CD4-positive, alpha-beta memory T cell (primary cell): Measurements from ENCODE around the gene MAP7. TPM values are rescaled to one million over a fixed set of nuclear protein-coding genes. Genes with fewer than 3 reads are reported as not detected.
"Not testable (repeated sequence)": the region's sequence is repeated elsewhere in the genome, so short reads cannot be mapped to it uniquely, and the experiment has no call there.

Experiments
- CTCF ChIA-PET: fragments of 350-600 bp; sonication (Branson Sonifier 250); formaldehyde crosslinking; loops from one replicate; lab custom pipeline; 2021; ENCODE audit warnings: inconsistent platforms; ENCODE audit not compliant: partially characterized antibody; lab: Charles Lee
- POLR2A ChIA-PET: fragments of 350-600 bp; sonication (Branson Sonifier 250); formaldehyde crosslinking; loops from one replicate; lab custom pipeline; 2021; ENCODE audit not compliant: partially characterized antibody; lab: Charles Lee
- DNase-seq, 5 donors: peaks; one replicate each; pipeline versions ENCODE4 v3.0.0 to v3.0.0-alpha.2; 2020 to 2022; ENCODE audit warnings: mixed read lengths in 1 of 5
- H3K27ac ChIP-seq: one replicate; pipeline ENCODE4 v1.7.0; 2013; ENCODE audit warnings: low read depth, low read length
- H3K27me3 ChIP-seq: 2 replicates; pipeline ENCODE4 v1.7.0; 2013; ENCODE audit warnings: mild to moderate bottlenecking, low read length, moderate library complexity; ENCODE audit not compliant: insufficient read depth
- H3K36me3 ChIP-seq: 2 replicates; pipeline ENCODE4 v1.7.0; 2013; ENCODE audit warnings: mild to moderate bottlenecking, low read length, moderate library complexity; ENCODE audit not compliant: insufficient read depth
- H3K4me1 ChIP-seq: 2 replicates; pipeline ENCODE4 v1.7.0; 2013; ENCODE audit warnings: mild to moderate bottlenecking, low read length, moderate library complexity; ENCODE audit not compliant: insufficient read depth
- H3K4me3 ChIP-seq, 2 donors: one replicate each; pipeline ENCODE4 v1.7.0; 2013; ENCODE audit warnings: low read length in 2 of 2, mild to moderate bottlenecking in 1 of 2
- H3K9me3 ChIP-seq, 2 donors: one replicate each; pipeline ENCODE4 v1.7.0; 2013; ENCODE audit warnings: low read length in 2 of 2, control low read depth in 1 of 2; ENCODE audit not compliant: control insufficient read depth in 1 of 2
- H3K27ac Mint-ChIP-seq, 7 donors: one replicate each; pipeline ENCODE4 v1.8.0; 2020 to 2021; ENCODE audit warnings: mixed read lengths in 7 of 7, mild to moderate bottlenecking in 6 of 7, inconsistent platforms in 3 of 7, moderate library complexity in 3 of 7
- H3K27me3 Mint-ChIP-seq, 2 donors: one replicate each; pipeline ENCODE4 v1.8.0; 2020 to 2021; ENCODE audit warnings: mixed read lengths in 2 of 2
- H3K36me3 Mint-ChIP-seq, 2 donors: one replicate each; pipeline ENCODE4 v1.8.0; 2020 to 2021; ENCODE audit warnings: mixed read lengths in 2 of 2, inconsistent platforms in 1 of 2, mild to moderate bottlenecking in 1 of 2
- H3K4me1 Mint-ChIP-seq, 4 donors: one replicate each; pipeline ENCODE4 v1.8.0; 2020 to 2021; ENCODE audit warnings: mixed read lengths in 4 of 4, mild to moderate bottlenecking in 1 of 4
- H3K4me3 Mint-ChIP-seq, 8 donors: one replicate each; pipeline ENCODE4 v1.8.0; 2020 to 2021; ENCODE audit warnings: mixed read lengths in 8 of 8, mild to moderate bottlenecking in 7 of 8, moderate library complexity in 6 of 8, inconsistent platforms in 3 of 8
- H3K9me3 Mint-ChIP-seq, 8 donors: one replicate each; pipeline ENCODE4 v1.8.0; 2020 to 2021; ENCODE audit warnings: mixed read lengths in 8 of 8, mild to moderate bottlenecking in 5 of 8, inconsistent platforms in 3 of 8, moderate library complexity in 1 of 8
- intact Hi-C: fragments of 100-400 bp; cut with micrococcal nuclease; formaldehyde crosslinking; loops from one replicate; pipeline ENCODE4 v1.15.1; 2023
- polyA plus RNA-seq, 2 donors: library from polyadenylated mRNA; unstranded; fragments of 300-500 nt; fragmentation: Illumina TruSeq; gene quantifications; one replicate each; pipeline ENCODE4 v1.2.3, GENCODE V29; 2021
- total RNA-seq, 2 experiments: library from RNA; stranded (reverse); gene quantifications; one replicate each; pipeline ENCODE4 v1.2.3, GENCODE V29; 2021

MAP7 gene
- total and polyA plus RNA-seq, 4 experiments from 2014 or later: 0.55 to 1.5 (median 0.65) TPM

GRCh38 chr6:136445063-136445462 lies 105.2 kb downstream of the MAP7 start:
- H3K36me3 Mint-ChIP-seq: no peaks in the 10 kb centered on the region
- peaks cover 0 to 3% of the 10 kb centered on the region in 2 donors for H3K27me3 Mint-ChIP-seq
- Histone ChIP-seq H3K9me3 (no peaks in the 10 kb centered on the region), H3K27ac (no peak overlapping the region), H3K27me3 (no peaks in the 10 kb centered on the region), H3K4me3 (no peak overlapping the region), H3K4me1 (no peaks in the 10 kb centered on the region), H3K36me3 (no peaks in the 10 kb centered on the region)
- peaks cover 0 to 5% (median 0%) of the 10 kb centered on the region in 8 donors for H3K9me3 Mint-ChIP-seq
- ChIA-PET CTCF (no interaction called here), POLR2A (no interaction called here)
- no peak for DNase-seq
- no peaks in the 10 kb centered on the region for H3K4me1 Mint-ChIP-seq
- no peak overlapping the region for H3K4me3 Mint-ChIP-seq
- intact Hi-C loops: no loop called here
- H3K27ac Mint-ChIP-seq: no peak overlapping the region

DNA sequence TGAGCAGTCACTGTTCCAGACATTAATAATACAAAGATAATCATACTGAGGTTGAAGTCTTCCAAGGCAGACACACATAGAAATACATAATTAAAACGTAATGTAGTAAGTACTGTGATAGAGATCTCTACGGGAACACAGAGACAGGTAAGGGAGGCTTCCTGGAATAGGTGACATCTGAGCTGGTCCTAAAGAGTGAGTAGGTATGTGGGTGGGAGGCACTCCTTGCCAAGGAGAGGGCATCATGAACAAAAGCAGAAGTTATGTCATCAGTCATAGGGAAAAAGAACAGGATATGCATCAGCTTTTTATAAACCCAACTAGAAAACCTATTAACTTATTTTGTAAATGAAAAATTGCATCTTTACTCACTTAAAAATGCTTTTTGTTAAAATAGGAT lies 110.0 kb downstream of the MAP7 start:
- Histone ChIP-seq H3K9me3 (no peaks in the 10 kb centered on the region), H3K27me3 (no peaks in the 10 kb centered on the region), H3K36me3 (no peaks in the 10 kb centered on the region), H3K4me1 (no peaks in the 10 kb centered on the region), H3K27ac (no peak overlapping the region), H3K4me3 (no peak overlapping the region)
- CTCF ChIA-PET: no interaction called here
- no peaks in the 10 kb centered on the region for H3K4me1 Mint-ChIP-seq
- H3K4me3 Mint-ChIP-seq: no peak overlapping the region
- H3K27me3 Mint-ChIP-seq: peaks cover 0 to under 1% of the 10 kb centered on the region in 2 donors
- intact Hi-C loops: no loop called here
- no peak overlapping the region for H3K27ac Mint-ChIP-seq
- no peak for DNase-seq
- no peaks in the 10 kb centered on the region for H3K36me3 Mint-ChIP-seq
- POLR2A ChIA-PET: no interaction called here
- no peaks in the 10 kb centered on the region for H3K9me3 Mint-ChIP-seq

DNA sequence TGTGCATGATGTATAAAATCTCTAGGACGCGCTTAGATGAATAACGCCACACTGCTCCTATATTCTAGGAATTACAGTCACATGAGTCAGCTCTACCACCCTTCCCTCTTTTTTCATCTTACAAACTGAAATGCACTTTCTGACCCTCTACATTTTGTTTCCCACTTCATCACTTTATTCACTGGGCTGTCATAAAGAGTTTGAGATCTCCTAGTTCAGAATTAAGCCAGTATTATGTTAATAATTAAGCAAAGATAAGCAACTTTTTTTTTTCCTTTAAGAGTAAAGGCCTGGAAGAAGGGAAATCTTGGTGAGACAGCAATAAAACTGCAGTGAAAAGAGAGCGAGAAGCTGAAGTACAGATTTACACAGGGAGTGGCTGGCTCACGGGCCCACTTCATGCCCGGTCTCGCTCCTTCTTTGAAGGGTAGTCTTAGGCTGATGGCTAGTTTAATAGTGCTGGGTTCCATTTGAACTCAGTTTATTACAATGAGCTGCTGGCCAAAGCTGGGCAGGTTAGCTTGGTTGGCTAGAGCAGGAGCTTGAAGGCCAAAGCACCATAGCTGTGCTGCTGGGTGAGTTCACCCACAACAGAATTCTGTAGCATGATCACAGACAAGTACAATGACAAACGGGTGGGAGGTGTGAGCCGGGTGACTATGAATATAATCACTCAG lies 110.6 kb downstream of the MAP7 start:
- Histone ChIP-seq H3K4me1 (no peaks in the 10 kb centered on the region), H3K27me3 (no peaks in the 10 kb centered on the region), H3K27ac (no peak overlapping the region), H3K36me3 (no peaks in the 10 kb centered on the region), H3K9me3 (no peaks in the 10 kb centered on the region), H3K4me3 (no peak overlapping the region)
- Mint-ChIP-seq H3K4me3 (no peak overlapping the region), H3K36me3 (no peaks in the 10 kb centered on the region), H3K4me1 (no peaks in the 10 kb centered on the region), H3K9me3 (no peaks in the 10 kb centered on the region), H3K27ac (no peak overlapping the region), H3K27me3 (no peaks in the 10 kb centered on the region)
- ChIA-PET POLR2A (no interaction called here), CTCF (no interaction called here)
- no peak for DNase-seq
- intact Hi-C loops: no loop called here

GRCh38 chr6:136438441-136438840 lies 111.8 kb downstream of the MAP7 start:
- H3K36me3 Mint-ChIP-seq: no peaks in the 10 kb centered on the region
- no peaks in the 10 kb centered on the region for H3K27me3 Mint-ChIP-seq
- no peaks in the 10 kb centered on the region for H3K27me3 ChIP-seq
- H3K36me3 ChIP-seq: no peaks in the 10 kb centered on the region
- no peaks in the 10 kb centered on the region for H3K4me1 ChIP-seq
- no peaks in the 10 kb centered on the region for H3K4me1 Mint-ChIP-seq
- H3K4me3 ChIP-seq: no peak overlapping the region
- H3K27ac ChIP-seq: no peak overlapping the region
- ChIA-PET POLR2A (no interaction called here), CTCF (no interaction called here)
- intact Hi-C loops: no loop called here
- H3K9me3 ChIP-seq: no peaks in the 10 kb centered on the region
- H3K9me3 Mint-ChIP-seq: no peaks in the 10 kb centered on the region
- no peak overlapping the region for H3K27ac Mint-ChIP-seq
- no peak overlapping the region for H3K4me3 Mint-ChIP-seq
- DNase-seq: no peak

DNA sequence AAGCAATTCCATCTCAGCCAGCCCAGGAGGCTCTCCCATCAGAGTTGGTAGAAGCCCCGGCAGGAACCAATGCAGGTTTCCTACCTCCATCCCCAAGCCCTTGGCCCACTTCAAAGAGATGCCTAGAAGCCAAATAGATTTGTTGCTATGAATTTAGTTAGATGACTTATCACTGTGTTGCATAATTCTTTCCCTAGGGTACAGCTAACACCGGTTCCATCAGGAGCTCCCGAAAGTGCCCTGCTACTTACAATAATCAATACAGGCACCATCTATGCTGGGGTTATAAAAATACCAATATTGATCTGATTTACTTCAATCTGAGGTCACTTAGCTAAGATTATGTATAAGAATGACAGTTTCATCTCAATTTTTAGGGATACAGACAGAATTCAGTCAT lies 113.0 kb downstream of the MAP7 start:
- intact Hi-C loops: no loop called here
- no peaks in the 10 kb centered on the region for H3K36me3 Mint-ChIP-seq
- Histone ChIP-seq H3K27me3 (no peaks in the 10 kb centered on the region), H3K4me1 (no peaks in the 10 kb centered on the region), H3K4me3 (no peak overlapping the region), H3K9me3 (no peaks in the 10 kb centered on the region), H3K27ac (no peak overlapping the region), H3K36me3 (no peaks in the 10 kb centered on the region)
- no peaks in the 10 kb centered on the region for H3K4me1 Mint-ChIP-seq
- H3K27me3 Mint-ChIP-seq: no peaks in the 10 kb centered on the region
- POLR2A ChIA-PET: no interaction called here
- no peak for DNase-seq
- CTCF ChIA-PET: no interaction called here
- no peaks in the 10 kb centered on the region for H3K9me3 Mint-ChIP-seq
- no peak overlapping the region for H3K27ac Mint-ChIP-seq
- H3K4me3 Mint-ChIP-seq: no peak overlapping the region

DNA sequence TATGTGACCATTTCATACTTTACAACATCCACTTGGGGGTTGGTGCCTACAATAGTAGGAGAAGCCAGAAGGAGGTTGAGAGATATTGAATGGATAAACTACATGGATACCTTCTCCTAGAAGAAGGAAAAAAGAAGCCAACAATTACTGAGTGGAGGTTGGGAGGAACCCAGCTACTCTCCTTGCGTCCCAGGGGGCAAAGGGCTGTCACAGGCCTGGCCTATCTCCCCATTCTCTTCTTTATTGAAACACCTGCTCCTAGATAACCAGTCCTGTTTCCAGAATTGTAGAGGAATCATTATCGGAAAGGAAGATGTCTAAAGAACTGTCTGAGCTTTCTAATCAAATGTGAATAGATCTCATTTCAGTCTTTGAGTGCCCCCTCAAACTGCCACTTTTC lies 115.1 kb downstream of the MAP7 start:
- Mint-ChIP-seq H3K9me3 (no peaks in the 10 kb centered on the region), H3K4me3 (no peak overlapping the region), H3K27ac (no peak overlapping the region), H3K4me1 (no peaks in the 10 kb centered on the region), H3K36me3 (no peaks in the 10 kb centered on the region), H3K27me3 (peaks cover 3 to 4% of the 10 kb centered on the region in 2 donors)
- no peak for DNase-seq
- intact Hi-C loops: no loop called here
- no peaks in the 10 kb centered on the region for H3K9me3 ChIP-seq
- no peaks in the 10 kb centered on the region for H3K27me3 ChIP-seq
- H3K27ac ChIP-seq: no peak overlapping the region
- POLR2A ChIA-PET: no interaction called here
- no peaks in the 10 kb centered on the region for H3K4me1 ChIP-seq
- H3K4me3 ChIP-seq: no peak overlapping the region
- CTCF ChIA-PET: no interaction called here
- no peaks in the 10 kb centered on the region for H3K36me3 ChIP-seq

DNA sequence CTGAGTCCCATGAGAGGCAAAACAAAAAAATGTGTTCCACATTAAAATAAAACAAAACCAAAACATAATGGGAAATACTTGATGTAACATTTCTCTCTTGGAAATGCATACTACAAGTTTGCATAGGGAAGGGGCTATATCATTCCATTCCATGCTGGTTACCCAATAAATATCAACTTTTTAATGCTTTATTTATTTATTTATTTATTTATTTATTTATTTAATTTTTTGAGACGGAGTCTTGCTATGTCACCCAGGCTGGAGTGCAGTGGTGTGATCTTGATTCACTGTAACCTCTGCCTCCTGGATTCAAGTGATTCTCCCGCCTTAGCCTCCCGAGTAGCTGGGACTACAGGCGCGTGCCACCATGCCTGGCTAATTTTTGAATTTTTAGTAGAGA lies 118.9 kb downstream of the MAP7 start:
- H3K36me3 ChIP-seq, H3K4me1 ChIP-seq, H3K9me3 Mint-ChIP-seq, H3K4me3 Mint-ChIP-seq, DNase-seq, H3K36me3 Mint-ChIP-seq, H3K27me3 ChIP-seq, H3K9me3 ChIP-seq, H3K27me3 Mint-ChIP-seq, H3K27ac ChIP-seq, POLR2A ChIA-PET, H3K4me3 ChIP-seq, CTCF ChIA-PET, H3K27ac Mint-ChIP-seq, intact Hi-C loops, H3K4me1 Mint-ChIP-seq: not testable (repeated sequence)
